GM12891 (cell line): Measurements from ENCODE around the gene ZBTB9.

Source experiments
- POLR2A ChIP-seq: IDR thresholded peaks from 2 replicates; pipeline ENCODE4 v1.6.1; 2011; ENCODE audit warnings: low read depth, low read length, control low read depth
- POLR2AphosphoS5 ChIP-seq: IDR thresholded peaks from 2 replicates; pipeline ENCODE4 v1.6.1; 2011; ENCODE audit warnings: low read depth, low read length, control low read depth

GRCh38 chr6:33440649-33441309 lies 13.6 kb upstream of the ZBTB9 start:
- no peak for TF ChIP-seq POLR2A
- TF ChIP-seq POLR2AphosphoS5: no peak
